ENCODE results near the gene MFAP5.

MFAP5 gene

DNA sequence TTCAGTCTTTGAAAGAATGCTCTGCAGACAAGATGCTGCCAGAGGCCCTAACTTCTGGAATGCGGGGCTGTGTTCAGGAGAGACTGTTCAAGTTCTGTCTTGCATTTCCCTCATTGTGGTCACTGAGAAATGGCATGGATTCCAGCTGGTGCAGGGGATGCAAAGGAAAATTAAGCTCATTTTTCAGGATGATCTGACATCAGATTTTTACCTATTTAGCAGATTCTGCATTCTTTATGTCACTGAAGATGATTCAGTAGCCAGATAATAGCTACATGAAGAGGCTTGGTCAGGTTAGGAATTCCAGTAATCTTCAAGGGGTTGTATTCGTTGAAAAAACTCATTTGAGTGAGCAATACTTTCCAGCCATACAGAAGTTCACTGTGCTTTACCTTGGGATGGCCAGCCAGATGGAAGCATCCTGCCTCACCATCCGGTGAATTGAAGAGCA is 16.1 kb upstream of the MFAP5 start:
- in situ Hi-C loops (cut with HindIII; ENCODE audit: low pct_ligation_motif_present, low pct_unique_long_range_greater_than_20kb, low sequenced_read_pairs), result no loop called here
- DNase-seq, result no peak

GRCh38 chr12:8677362-8677761 is 14.7 kb upstream of the MFAP5 start:
- in situ Hi-C loops (cut with HindIII; ENCODE audit: low pct_ligation_motif_present, low pct_unique_long_range_greater_than_20kb, low sequenced_read_pairs), result no loop called here
- no peak for DNase-seq

DNA sequence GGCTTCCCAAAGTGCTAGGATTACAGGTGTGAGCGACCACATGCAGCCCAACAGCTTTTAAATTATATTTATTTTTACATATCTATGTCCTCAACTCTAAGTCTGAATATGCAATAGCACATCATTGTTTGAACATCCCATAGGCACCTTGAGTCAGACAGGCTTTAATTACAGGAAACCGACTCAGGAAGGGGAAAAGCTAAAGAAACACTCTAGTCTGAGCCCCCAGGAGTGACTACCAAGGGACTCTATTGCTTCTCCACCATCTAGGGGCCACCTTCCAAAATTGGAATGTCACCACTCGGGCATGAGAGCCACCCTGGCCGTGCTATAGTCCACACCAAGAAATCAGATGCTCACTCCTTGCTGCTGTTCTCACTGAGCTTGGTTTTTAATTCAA is 14.0 kb upstream of the MFAP5 start:
- no peak for DNase-seq
- in situ Hi-C loops (cut with HindIII; ENCODE audit: low pct_ligation_motif_present, low pct_unique_long_range_greater_than_20kb, low sequenced_read_pairs), result no loop called here

DNA sequence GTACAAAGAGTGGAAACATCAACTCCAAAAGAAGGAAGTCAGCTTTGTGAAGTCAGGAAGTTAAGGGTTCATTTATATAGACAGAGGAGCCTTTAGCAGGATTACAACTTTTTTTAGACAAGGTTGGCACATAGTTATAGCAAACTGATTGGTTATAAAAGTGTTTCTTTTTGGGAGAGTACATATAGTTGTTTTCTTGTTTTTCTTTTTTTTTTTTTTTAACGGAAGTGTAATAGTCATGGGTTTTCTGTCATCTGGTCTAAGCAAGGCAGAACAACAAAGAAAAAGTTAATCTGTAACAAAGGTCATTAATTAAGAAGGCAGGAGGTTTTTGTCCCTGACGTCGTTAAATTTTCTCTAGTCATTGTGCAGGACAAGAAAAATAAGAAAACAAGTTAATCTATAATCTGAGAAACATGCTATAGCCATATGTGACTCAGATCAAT is 13.0 kb upstream of the MFAP5 start:
- DNase-seq, result no peak
- in situ Hi-C loops (cut with HindIII; ENCODE audit: low pct_ligation_motif_present, low pct_unique_long_range_greater_than_20kb, low sequenced_read_pairs), result no loop called here

DNA sequence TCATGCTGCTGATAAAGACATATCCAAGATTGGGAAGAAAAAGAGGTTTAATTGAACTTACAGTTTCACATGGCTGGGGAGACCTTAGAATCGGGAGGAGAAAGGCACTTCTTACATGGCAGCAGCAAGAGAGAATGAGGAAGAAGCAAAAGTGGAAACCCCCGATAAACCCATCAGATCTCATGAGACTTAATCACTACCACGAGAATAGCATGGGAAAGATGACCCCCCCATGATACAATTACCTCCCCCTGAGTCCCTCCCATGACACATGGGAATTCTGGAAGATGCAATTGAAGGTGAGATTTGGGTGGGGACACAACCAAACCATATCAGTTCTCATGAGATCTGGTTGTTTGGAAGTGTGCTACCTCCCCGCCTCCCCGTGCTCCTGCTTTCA is 9.8 kb upstream of the MFAP5 start:
- no peak for DNase-seq
- in situ Hi-C loops (cut with HindIII; ENCODE audit: low pct_ligation_motif_present, low pct_unique_long_range_greater_than_20kb, low sequenced_read_pairs), result no loop called here

DNA sequence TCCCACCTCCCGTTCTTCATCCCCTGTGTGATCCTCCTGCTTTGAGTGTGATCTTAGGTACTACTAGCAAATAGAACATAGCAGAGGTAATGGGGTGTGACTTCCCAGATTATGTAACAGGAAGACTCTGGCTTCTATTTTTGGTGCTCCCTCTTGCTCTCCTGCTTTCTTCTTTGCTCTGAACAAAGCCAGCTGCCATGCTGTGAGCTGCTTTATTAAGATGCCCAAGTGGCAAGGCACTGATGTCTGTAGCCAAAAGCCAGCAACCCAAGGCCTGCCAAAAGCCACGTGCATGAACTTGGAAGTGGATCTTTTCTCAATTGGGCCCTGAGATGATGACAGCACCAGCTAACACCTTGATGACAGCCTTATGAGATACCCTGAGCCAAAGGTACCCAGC is 5.8 kb upstream of the MFAP5 start:
- in situ Hi-C loops (cut with HindIII; ENCODE audit: low pct_ligation_motif_present, low pct_unique_long_range_greater_than_20kb, low sequenced_read_pairs), result no loop called here
- no peak for DNase-seq

- DNase-seq, result no peak
- in situ Hi-C loops (cut with HindIII; ENCODE audit: low pct_ligation_motif_present, low pct_unique_long_range_greater_than_20kb, low sequenced_read_pairs), result no loop called here
Measured at GRCh38 chr12:8667270-8667669, 4.6 kb upstream of the MFAP5 start.

DNA sequence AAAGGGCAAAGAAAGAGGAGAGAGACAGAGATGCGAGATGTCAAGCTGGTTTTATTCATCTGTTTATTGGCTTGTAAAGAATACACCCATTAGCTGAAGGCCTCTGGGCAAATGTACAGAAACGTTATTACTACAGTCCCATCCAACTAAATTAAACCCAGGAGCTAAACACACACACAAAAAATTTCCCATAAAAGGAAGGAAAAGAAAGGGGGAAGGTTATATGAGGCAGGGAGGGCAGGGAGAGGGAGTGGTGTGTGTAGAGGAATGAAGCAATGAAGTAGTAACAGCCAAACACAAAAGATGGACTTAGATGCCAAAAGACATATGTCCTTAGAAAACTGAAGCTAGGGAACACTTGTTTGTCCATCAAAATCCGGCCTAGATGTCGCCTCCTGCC is 3.1 kb upstream of the MFAP5 start:
- in situ Hi-C loops (cut with HindIII; ENCODE audit: low pct_ligation_motif_present, low pct_unique_long_range_greater_than_20kb, low sequenced_read_pairs), result no loop called here
- no peak for DNase-seq

- no peak for DNase-seq
Measured at GRCh38 chr12:8664228-8664913, 1.7 kb upstream of the MFAP5 start.

GRCh38 chr12:8661751-8662150 is 875 bp downstream of the MFAP5 start:
- no peak for DNase-seq
- in situ Hi-C loops (cut with HindIII; ENCODE audit: low pct_ligation_motif_present, low pct_unique_long_range_greater_than_20kb, low sequenced_read_pairs), result no loop called here

More at GRCh38 chr12:8664228-8664913, 1.7 kb upstream of the MFAP5 start:
- in situ Hi-C loops (cut with HindIII; ENCODE audit: low pct_ligation_motif_present, low pct_unique_long_range_greater_than_20kb, low sequenced_read_pairs), result no loop called here

GRCh38 chr12:8661016-8661415 is 1.6 kb downstream of the MFAP5 start:
- in situ Hi-C loops (cut with HindIII; ENCODE audit: low pct_ligation_motif_present, low pct_unique_long_range_greater_than_20kb, low sequenced_read_pairs), result no loop called here

GRCh38 chr12:8658346-8658745 is 4.3 kb downstream of the MFAP5 start:
- in situ Hi-C loops (cut with HindIII; ENCODE audit: low pct_ligation_motif_present, low pct_unique_long_range_greater_than_20kb, low sequenced_read_pairs), result no loop called here
- DNase-seq, result peak; percentile 43

More at GRCh38 chr12:8661016-8661415, 1.6 kb downstream of the MFAP5 start:
- no peak for DNase-seq

DNA sequence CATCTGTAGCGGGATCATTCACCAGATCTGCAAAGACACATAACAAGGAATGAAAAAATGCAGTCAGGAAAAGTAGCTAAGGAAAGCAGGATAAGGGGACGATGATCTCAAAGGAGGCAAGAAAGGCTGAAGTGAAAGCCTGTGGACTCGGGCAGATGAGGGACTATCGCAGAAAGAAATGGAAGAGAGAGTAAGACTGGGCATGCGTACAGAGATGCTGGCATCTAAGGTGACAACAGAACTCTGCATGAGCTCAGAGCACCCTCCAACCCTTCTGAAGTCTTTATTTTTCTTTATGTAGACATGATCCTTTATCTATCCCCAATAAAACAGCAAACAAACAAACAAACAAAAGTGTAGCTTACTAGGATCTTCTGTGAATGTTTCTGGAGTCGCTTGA is 7.2 kb downstream of the MFAP5 start:
- DNase-seq, result no peak
- in situ Hi-C loops (cut with HindIII; ENCODE audit: low pct_ligation_motif_present, low pct_unique_long_range_greater_than_20kb, low sequenced_read_pairs), result no loop called here

DNA sequence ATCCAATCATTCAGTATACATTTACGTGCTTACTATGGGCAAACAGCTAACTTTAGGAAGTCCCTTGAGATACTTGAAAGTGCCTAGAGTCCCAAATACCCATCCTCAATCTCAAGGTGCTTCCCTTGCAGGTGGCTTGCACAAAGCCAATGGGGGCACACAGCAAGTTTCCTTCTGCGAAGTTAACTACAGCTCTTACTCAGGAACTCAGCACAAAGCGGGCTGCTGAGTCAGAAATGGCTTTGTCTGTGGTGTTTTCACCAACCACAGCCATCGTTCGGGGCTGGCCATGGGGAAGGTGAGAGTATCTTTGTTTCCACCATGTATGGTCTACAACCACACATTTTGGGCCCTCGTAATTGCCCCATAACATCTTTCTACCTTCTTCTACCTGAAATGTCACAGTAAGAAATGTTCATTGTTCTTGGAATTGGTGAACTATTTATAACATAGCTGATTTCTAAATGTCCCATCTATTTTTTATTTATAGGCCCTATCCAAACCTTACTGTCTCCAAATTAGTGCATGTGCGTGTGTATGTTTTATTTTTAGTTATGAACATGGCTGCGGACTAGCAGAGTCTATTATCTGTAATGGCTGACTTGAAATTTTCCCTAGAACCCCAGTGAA is 13.9 kb downstream of the MFAP5 start:
- in situ Hi-C loops (cut with HindIII; ENCODE audit: low pct_ligation_motif_present, low pct_unique_long_range_greater_than_20kb, low sequenced_read_pairs), result no loop called here
- DNase-seq, result no peak

- in situ Hi-C loops (cut with HindIII; ENCODE audit: low pct_ligation_motif_present, low pct_unique_long_range_greater_than_20kb, low sequenced_read_pairs), result no loop called here
Measured at GRCh38 chr12:8647968-8648367, 14.7 kb downstream of the MFAP5 start.

GRCh38 chr12:8644345-8645248 is 18.0 kb downstream of the MFAP5 start:
- DNase-seq, result no peak
- in situ Hi-C loops (cut with HindIII; ENCODE audit: low pct_ligation_motif_present, low pct_unique_long_range_greater_than_20kb, low sequenced_read_pairs), result no loop called here

More at GRCh38 chr12:8647968-8648367, 14.7 kb downstream of the MFAP5 start:
- no peak for DNase-seq

DNA sequence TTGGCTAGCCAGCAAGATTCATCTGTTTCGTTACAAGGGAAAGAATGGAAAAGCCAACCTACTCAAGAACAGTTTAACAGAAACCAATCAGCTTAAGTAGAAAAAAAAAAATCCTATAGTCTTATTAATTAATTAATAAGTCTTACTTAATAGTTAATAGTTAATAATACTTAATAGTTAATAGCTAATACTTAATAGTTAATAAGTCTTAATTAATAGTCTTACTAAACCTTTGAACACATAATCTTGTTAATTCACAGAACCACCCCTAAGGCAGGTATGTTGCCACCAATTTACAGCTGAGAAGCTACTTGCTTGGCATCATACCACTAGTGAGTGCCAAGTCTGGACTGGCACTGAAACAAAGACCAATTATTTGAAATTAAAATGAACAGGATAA is 19.9 kb downstream of the MFAP5 start:
- in situ Hi-C loops (cut with HindIII; ENCODE audit: low pct_ligation_motif_present, low pct_unique_long_range_greater_than_20kb, low sequenced_read_pairs), result no loop called here
- no peak for DNase-seq

GRCh38 chr12:8639936-8640335 is 22.7 kb downstream of the MFAP5 start:
- in situ Hi-C loops (cut with HindIII; ENCODE audit: low pct_ligation_motif_present, low pct_unique_long_range_greater_than_20kb, low sequenced_read_pairs), result no loop called here
- DNase-seq, result no peak

- in situ Hi-C loops (cut with HindIII; ENCODE audit: low pct_ligation_motif_present, low pct_unique_long_range_greater_than_20kb, low sequenced_read_pairs), result no loop called here
- no peak for DNase-seq
Measured at GRCh38 chr12:8638951-8639350, 23.7 kb downstream of the MFAP5 start.
